ENCODE results near the gene STK32B.

Gene STK32B

DNA sequence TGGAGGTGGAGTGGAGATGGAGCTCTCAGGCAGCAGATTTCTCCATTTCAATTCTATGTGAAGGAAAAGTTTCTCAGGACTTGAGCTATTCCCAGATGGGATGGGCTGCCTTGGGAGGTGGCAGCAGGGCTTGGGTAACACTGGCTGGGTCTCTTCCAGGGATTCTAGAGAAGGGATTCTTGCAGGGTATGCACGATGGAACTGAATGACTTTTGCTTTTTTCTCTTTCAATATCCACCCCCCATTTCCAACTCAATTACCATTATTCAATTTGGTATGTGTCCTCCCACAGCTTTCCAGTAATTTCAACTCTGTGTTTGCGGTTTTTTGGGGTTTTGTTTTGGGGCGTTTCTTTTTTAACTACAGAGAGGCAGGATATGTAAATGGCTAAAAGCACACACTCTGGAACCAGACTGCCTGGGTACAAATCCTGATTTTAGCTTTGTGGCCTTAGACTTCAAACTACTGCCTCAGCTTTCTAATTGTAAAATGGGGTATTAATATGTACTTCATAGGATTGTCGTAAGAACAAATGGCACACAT lies 428.3 kb downstream of the STK32B start:
- no peak for DNase-seq

DNA sequence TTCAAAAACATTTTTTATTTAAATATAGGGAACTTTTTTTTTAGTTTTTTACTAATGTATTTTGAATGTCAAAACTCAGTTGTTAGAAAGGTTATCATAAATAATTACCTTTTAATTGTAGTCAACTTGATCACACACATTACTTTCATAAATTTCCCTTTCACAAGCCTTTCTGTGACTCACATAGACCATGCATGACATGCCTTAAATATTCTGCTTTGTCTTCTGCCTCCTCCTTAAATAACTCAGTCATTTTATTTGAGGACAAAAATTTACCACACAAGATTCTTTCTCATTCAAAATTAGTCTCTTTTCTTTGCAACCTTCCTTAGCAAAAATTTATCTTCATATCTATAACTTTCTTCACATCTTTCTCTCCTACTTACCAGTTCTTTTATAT lies 437.1 kb downstream of the STK32B start:
- DNase-seq = no peak

DNA sequence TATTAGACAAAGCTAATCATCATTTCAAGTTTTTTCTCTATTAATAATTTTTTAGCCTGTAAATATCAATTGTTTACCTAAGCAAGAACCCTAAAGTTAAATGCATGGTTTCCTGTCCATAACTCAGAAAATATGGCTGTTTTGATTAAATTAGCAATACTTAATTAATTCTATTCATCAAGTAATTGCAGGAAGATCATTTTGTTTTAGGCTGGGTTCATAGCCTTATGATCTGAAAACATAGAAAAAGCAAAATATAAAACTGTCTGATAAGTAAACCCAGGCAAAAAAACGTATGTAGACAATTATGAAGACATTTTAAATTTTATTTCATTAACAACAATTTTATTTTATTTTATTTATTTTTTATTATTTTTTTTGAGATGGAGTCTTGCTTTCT lies 438.0 kb downstream of the STK32B start:
- no peak for DNase-seq

DNA sequence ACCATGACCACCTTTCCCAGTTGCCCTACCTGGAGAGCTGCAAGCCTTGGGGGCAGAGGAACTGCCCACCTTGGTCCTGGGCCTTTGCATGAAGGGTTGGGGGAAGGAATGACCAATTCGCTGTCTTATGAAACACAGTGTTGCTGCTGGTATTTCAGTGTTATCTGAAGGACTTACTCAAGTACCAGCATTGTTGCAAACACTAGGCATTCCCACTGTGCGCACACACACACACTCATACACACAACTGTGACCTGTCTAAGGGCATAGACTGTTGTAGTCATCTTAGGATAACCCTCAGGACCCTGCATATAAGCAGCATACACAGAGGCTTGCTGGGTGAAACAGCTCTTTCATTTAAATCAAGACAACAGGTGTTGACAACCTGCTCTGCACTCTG lies 446.2 kb downstream of the STK32B start:
- no peak for DNase-seq

DNA sequence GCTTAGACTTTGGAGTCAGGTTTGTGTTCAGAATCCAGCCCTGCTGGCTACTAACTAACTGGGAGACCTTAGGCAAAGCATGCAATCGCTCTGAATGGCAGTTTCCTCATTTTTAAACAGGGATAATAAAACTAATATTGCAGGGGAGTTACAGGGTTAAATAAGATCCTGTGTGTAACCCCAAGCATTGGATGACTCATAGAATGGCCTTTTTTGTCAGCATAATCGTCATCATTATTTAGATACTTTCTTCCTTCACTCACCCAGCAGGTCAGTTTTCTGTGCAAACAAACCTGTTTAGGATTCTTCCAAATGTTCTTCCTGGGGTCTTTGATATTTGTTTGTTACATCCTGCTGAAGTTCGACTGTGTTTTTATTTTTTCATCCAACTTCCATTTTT lies 448.9 kb downstream of the STK32B start:
- no peak for DNase-seq

DNA sequence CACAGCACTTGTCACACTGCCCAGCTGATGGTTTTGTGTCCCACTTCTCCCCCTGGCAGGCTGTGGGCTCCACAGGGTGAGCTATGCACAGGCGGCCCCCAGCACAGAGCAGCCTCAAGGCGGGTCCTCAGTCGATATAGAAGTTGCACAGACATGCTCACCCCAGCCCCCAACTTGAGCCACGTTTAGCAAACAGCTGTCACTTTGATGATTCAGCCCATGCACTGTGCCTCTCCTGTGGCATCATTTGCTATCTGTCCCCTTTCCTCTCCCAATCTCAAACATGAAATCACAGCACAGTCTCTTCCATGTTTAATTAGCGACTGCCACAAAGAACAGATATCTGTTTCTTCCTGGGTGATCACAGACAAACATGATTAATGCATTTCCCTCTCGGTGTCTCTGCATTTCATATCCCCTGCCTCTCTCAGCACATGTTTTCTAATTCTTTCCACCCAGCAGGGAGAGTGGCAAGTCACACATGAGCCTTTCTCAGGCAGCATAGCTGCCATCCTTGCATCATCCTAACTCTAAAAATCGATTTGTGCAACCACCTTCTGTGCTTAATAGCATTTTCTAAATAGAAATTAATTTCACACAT lies 452.2 kb downstream of the STK32B start:
- no peak for DNase-seq

DNA sequence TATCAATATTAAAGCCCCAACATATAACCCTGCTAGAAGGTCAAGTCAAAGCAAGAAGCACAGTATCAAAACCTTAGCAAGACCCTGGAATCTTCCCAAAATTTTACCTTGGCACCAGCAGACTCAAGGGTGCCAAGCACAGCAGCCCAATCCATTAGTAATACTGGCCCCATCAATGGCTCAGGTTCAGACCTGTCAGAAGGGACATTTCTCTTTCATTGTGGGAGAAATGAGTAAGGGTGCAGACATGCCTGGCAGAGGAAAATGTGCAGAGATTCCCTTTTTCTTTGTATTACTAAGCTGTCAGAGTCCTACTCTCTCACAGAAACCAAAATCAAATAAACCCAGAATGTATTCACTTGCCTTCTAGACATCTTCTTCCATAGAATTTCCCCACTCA lies 453.2 kb downstream of the STK32B start:
- DNase-seq = no peak

DNA sequence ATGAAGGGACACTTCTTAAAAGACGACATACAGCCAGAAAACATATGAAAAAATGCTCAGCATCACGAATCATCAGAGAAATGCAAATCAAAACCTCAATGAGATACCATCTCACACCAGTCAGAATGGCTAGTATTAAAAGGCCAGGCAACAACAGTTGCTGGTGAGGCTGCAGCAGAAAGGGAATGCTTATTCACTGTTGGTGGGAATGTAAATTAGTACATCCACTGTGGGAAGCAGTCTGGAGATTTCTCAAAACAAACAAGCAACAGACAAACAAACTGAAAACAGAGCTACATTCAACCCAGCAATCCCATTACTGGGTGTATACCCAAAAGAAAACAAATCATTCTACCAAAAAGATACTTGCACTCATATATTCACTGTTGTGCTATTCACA lies 459.2 kb downstream of the STK32B start:
- DNase-seq = no peak

DNA sequence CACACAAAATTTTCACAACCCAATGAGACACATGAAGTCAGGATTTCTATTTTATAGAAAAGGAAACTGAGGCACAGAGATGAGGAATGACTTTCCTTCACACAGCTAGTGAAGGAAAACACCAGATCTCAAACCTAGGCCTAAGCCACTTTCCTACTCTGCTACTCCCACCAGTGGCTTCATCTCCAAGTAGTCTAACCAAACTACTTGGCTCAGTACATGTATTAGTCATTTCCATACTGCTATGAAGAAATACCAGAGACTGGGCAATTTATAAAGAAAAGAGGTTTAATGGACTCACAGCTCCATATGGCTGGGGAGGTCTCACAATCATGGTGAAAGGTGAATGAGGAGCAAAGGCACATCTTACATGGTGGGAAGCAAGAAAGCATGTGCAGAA lies 460.5 kb downstream of the STK32B start:
- DNase-seq = no peak

DNA sequence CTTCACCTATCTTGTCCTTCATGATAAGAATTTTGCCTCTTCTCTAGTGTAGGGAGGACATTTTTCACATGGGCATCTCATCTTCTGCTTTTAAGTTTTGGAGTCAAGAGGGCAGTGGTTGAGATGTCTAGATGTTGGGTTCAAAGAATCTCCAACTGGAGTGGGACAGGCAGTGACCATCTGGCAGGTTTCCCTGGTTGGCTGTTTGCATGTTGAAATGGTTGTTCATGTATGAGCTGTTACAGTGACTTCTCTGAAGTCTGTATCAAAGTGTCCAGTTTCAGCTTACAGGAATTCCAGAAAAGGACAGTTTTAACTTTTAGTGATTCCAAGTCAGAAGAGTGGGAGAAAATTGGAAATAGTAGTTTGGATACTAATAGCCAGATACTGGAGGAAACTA lies 464.4 kb downstream of the STK32B start:
- DNase-seq = no peak

DNA sequence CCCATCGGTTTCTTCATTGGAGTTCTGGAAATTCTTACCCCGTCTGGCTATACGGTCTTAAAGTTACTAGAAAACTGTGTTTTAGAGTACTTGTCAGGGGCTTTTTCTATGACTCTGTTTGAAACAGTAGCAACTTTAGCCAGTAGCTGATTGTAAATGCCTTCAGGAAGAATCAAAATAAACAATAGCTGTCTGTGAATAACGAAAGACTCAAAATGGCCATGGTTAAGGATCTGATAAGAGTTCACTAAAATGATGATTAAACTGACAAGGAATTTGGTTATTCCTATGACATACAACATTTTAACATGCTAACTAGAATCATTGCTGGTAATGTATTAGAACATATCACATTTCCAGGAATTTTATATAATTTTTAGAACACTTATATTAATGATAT lies 466.1 kb downstream of the STK32B start:
- no peak for DNase-seq

DNA sequence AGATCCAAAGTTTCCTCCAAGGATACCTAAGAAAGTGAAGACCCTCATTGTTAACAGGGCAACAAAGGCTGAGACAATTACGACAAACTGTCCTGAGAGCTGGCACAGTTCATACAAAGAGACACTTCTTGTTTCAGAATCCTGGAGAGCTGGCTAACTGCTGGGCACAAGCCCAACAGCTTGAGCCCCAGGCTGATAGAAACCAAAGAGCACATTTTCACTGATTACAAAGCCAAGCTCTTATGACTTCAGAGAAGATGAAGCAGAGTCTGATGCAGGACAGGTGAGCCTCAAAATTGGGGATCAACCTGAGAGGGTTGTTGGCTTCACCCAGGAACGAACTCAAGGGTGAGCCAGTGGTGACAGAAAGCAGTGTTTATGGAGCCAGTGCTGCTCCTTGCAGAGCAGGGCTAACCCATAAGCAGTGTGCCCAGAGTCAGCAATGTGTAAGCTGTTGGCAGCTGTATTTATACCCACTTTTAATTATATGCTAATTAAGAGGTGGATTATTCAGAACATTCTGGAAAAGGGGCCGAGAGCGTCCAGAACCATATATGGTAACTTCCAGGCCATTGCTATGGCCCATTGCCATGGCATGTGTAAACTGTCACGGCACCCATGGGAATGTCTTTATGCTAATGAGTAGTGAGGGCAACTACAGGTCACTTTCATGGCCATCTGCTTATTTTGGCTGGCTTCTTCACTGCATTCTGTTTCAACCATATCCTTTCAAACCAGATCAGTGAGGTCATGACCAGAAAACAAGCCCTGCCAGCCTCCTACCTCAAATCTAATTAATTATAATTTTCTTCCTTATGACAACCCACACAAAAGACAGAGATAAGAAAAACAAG lies 473.4 kb downstream of the STK32B start:
- DNase-seq = no peak

DNA sequence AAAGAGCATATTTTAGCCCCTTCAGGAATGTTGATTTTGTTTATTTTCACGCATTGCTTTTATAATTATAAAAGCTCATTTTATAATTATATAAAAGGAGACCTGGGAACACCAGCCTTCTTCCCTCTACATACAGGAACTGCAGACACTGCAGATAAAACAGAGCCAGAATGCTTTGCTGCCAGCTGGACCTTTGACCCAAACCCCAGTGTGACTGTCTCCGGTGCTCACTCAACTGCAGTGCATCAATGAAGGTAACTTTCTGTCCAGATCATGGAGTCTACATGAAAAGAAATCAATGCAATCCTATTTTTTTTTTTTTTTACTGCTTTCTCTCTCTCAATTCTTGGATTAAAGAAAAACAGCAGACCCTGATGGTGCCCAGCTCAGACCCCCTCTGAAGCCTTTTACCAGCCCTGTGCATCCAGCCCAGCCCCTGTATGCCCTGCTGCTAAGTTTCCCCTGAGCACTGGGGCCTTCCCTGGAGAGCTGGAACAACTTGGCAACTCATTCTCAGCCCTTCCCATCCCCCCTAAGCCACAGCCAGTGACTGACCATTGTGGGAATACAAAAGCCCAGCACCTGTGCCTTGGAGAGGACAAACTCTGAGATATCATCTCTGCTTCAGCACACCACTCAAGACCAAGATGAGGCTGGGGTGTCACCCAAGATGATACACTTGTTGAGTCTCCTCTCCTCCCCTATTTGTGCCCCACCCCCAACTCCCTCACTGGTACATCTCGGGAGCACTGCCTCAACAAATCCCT lies 475.0 kb downstream of the STK32B start:
- no peak for DNase-seq

DNA sequence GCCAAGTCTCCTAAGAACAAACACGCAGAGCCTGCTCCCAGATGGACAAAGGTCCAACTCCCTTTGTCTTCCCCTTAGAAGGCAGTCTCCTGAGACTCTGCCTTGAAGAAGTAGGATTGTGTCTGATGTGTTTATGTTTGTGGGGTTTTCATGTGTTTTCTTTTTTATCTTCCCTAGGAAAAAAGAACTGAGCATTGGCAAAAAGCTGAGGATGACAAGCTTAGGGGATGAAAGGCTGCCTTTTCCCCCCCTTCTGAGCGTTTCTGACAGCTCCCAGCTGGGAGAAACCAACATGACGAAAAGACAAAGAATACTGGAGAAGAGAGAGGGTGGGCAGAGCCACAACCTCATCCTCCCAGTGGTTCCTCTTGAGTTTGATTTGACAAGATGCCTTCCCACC lies 475.9 kb downstream of the STK32B start:
- no peak for DNase-seq

DNA sequence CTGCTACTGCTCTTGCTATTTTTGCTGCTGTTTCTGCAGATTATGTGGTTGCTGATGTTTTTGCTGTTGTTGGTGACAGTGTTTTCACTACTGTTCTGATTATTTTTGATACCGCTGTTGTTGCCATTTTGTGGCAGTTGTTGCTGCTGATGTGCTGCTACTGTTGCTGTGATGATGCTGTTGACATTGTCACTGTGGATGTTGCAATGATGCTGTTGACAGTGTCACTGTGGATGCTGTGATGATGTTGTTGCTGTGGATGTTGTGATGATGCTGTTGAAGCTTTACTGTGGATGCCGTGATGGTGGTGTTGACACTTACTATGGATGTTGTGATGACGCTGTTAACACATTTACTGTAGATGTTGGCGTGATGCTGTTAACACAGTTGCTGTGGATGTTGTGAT lies 476.8 kb downstream of the STK32B start:
- no peak for DNase-seq

DNA sequence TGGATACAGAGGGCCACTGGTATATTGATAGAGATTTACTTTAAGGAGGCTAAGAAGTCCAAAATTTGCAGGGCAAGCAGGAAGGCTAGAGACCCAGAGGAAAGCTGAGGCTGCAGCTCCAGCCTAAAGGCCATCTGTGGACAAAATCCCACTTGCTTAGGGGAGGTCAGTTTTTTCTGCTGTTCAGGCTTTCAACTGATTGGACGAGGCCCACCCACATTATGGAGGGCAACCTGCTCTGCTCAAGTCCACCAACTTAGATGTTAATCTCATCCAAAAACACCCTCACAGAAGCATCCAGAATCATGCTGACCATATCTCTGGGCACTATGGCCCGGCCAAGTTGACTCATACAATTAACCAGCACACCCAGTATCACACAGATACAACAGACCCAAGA lies 480.8 kb downstream of the STK32B start:
- no peak for DNase-seq

DNA sequence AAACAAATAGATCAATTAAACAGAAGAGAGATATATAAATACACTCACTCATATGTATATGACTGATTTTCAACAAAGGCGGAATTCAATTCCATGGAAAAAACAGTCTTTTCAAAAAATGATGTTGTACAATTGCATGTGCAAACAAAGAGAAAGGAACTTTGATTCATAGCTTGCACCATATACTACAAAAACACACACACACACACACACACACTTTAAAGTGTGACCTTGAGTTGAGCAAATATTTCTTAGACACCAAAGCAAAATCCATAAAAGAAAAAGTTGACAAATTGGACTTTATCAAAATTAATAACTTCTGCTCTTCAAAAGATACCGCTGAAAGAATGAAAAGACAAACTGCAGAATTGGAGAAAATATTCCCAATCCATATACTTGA lies 488.3 kb downstream of the STK32B start:
- no peak for DNase-seq

DNA sequence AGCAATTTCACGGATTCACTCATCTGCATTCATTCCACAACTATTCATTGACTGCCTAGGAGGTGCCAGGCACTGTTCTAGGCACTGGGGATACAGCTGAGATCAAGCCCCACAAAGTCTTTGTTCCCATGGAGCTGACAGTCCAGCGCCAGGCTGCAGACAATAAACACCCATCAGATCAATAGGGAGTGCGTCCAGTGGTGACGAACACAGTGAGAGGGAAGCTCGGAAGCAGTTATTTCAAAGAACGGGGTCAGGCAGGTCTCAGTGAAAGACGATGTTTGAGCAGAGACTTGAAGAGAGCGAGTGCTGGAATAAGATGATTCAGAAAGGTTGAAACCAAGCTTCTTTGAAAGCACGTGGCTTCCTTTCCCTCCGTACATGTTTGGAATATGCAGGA lies 489.9 kb downstream of the STK32B start:
- DNase-seq = no peak

DNA sequence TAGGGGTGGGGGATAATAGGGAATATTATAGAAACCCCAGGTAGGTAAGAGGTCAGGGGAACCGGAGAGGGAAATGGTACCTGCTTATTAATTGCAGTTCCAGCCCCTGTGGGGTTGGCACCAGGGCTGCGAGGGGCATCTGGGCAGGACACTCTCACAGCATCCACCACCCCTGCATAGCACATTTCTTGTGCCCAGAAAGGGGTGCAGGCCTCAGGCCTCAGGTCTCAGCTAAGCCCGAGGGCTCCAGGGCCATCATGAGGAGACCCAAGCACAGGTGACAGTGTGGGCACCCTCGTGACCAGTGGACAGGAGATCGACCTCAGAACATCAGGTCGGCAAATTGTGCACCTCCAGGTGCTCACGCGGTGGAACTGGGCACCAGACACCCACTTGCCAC lies 492.4 kb downstream of the STK32B start:
- DNase-seq = no peak

DNA sequence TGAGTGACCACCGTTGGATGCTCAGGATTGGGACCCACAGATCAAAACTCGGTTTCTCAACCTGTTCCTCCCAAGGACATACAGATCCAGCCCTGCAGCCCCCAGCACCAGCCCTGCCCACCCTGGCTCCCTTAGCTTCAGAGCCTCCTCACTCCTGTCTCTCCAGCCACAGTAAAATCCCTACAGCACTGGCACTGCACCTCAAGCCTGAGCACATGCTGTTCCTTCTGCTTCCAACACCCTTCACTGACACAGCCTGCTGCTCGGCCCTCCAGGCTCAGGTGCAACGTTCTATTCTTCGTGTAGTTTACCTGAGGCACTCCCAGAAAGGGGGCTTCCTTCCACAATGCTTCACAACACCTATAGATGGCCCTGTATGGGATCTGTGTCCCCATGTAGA lies 493.5 kb downstream of the STK32B start:
- no peak for DNase-seq

DNA sequence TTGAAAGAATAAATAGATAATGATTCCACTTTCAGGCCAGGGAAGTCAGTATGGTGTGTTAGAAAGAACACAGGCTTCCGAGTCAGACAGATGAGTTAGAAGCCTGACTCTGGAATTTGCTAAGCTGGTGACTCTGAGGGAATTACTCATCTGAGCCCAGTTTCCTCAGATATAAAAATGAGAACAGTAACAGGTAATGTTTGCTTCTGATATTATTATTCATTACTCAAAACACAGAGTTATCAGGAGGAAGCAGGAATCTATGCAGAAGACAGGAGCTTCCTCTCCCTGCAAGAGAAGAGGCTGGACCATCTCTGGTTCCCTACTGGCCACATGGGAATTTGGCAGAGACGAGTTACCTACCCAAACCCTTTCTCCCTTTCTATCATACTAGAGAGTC lies 494.0 kb downstream of the STK32B start:
- no peak for DNase-seq

DNA sequence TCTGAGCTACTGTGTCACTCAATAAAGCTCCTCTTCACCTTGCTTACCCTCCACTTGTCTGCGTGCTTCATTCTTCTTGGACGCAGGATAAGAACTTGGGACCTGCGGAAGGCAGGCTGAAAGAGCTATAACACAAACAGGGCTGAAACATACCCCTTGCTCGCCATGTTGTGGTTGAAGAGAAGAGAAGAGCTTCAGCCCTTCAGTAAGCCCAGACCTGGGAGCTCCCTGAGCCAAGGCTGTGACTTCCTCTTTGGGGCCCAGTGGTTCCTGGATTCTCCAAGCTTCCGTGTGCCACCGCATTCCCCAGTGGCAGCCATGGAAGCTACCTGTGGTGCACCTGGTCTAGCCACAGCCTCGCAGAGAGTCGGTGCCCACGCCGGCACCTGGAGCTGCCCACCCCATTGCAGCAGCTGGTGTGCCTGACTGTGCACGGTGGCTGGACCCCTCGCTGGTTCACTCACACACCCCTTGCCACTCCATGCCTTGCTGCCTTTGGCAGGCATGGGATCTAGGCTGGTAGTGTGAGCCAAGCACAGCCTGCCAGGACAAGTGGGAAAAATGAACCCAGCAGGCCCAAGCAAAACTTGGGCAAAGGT lies 496.5 kb downstream of the STK32B start:
- DNase-seq = no peak
